Stromal cell of bone marrow (primary cell): ENCODE data around the gene CAP1.
A peak's percentile ranks its signal among the peaks of the same experiment; 100 is the strongest.
"Not testable (repeated sequence)": the region's sequence is repeated elsewhere in the genome, so short reads cannot be mapped to it uniquely, and the experiment has no call there.

Source experiments
- DNase-seq: peaks from one replicate; pipeline ENCODE4 v3.0.0-alpha.2; 2012; ENCODE audit warnings: low read depth

CAP1 gene

GRCh38 chr1:40040511-40041465 lies at the start of gene CAP1:
TSS of gene CAP1 (plus strand) at chr1:40040729. CDS start at chr1:40059347, 18,618 bp downstream.
- DNase-seq = peak; percentile 98

- peak; percentile 33 for DNase-seq
These were observed 48.3 kb upstream of the CAP1 start for GRCh38 chr1:39992234-39992633.

GRCh38 chr1:39992888-39993287 lies 47.6 kb upstream of the CAP1 start:
- DNase-seq = no peak

GRCh38 chr1:39995973-39996393 lies 44.5 kb upstream of the CAP1 start:
- DNase-seq = no peak

- no peak for DNase-seq
These were observed 44.0 kb upstream of the CAP1 start for GRCh38 chr1:39996396-39997004.

GRCh38 chr1:40001456-40001855 lies 39.1 kb upstream of the CAP1 start:
- DNase-seq = no peak

- DNase-seq = no peak
These were observed 37.1 kb upstream of the CAP1 start for GRCh38 chr1:40003156-40004093.

GRCh38 chr1:40004857-40005256 lies 35.7 kb upstream of the CAP1 start:
- DNase-seq = no peak

- not testable (repeated sequence) for DNase-seq
These were observed 33.0 kb upstream of the CAP1 start for GRCh38 chr1:40007481-40008034.

- DNase-seq = no peak
These were observed 29.3 kb upstream of the CAP1 start for GRCh38 chr1:40011198-40011597.

- no peak for DNase-seq
These were observed 26.2 kb upstream of the CAP1 start for GRCh38 chr1:40014253-40014706.

- peak; percentile 76 for DNase-seq
These were observed 25.5 kb upstream of the CAP1 start for GRCh38 chr1:40014812-40015594.

- DNase-seq = no peak
These were observed 22.5 kb upstream of the CAP1 start for GRCh38 chr1:40017951-40018575.

- DNase-seq = no peak
These were observed 20.0 kb upstream of the CAP1 start for GRCh38 chr1:40020447-40021085.

GRCh38 chr1:40023379-40023944 lies 17.1 kb upstream of the CAP1 start:
- no peak for DNase-seq

GRCh38 chr1:40024671-40025070 lies 15.9 kb upstream of the CAP1 start:
- no peak for DNase-seq

GRCh38 chr1:40027647-40028046 lies 12.9 kb upstream of the CAP1 start:
- DNase-seq = no peak

- no peak for DNase-seq
These were observed 10.9 kb upstream of the CAP1 start for GRCh38 chr1:40029608-40030007.

GRCh38 chr1:40030528-40031135 lies 9.9 kb upstream of the CAP1 start:
- no peak for DNase-seq
